PC-9 (cell line): Measurements from ENCODE around the gene ROBO1.

Experiments
- CTCF ChIP-seq: fragments of 200-600 bp; sonication (generic); conservative IDR thresholded peaks from 2 replicates; pipeline ENCODE4 v1.6.1; 2017; ENCODE audit warnings: mixed run types, antibody characterized with exemption, mild to moderate bottlenecking, moderate library complexity
- EZH2 ChIP-seq: fragments of 200-600 bp; sonication (generic); IDR thresholded peaks from 2 replicates; pipeline ENCODE4 v1.8.0; 2017; ENCODE audit warnings: antibody characterized with exemption, low read depth

- no peak for TF ChIP-seq CTCF
- TF ChIP-seq EZH2: no peak
These were observed 362.6 kb downstream of the ROBO1 start for GRCh38 chr3:79405183-79405582.
